RWPE1 (cell line): Measurements from ENCODE around the gene LYPD4.

Experiments used
- CTCF ChIA-PET: fragments of 350-600 bp; sonication (Branson Sonifier 250); formaldehyde crosslinking; extraction: SDS; loops from one replicate; lab custom pipeline; 2021; lab: Yijun Ruan, JAX
- POLR2A ChIA-PET: fragments of 400-600 bp; formaldehyde crosslinking; extraction: SDS; loops from one replicate; lab custom pipeline; 2020; ENCODE audit warnings: antibody characterized with exemption; ENCODE audit not compliant: low non-redundant PET; lab: Yijun Ruan, JAX
- DNase-seq: peaks from one replicate; pipeline ENCODE4 v3.0.0; 2012; ENCODE audit warnings: low spot score
- H3K27ac ChIP-seq: fragments of 450-650 bp; 2 replicates; pipeline ENCODE4 v1.5.1; 2017
- CTCF ChIP-seq: fragments of 450-650 bp; conservative IDR thresholded peaks from 2 replicates; pipeline ENCODE4 v1.5.1; 2017; ENCODE audit warnings: low read depth, mild to moderate bottlenecking

LYPD4 gene

GRCh38 chr19:41887711-41888382 is 43.4 kb upstream of the LYPD4 start:
- CTCF ChIA-PET: interaction anchor here (0.6 to 2.3 kb wide), 4 partner anchors 15 to 69 kb away, joined by 3 to 14 read pairs (median 4); no protein-coding TSS in a partner anchor

GRCh38 chr19:41886761-41887710 is 42.6 kb upstream of the LYPD4 start:
- POLR2A ChIA-PET: no interaction called here
- no peak for DNase-seq
- TF ChIP-seq CTCF: no peak
- CTCF ChIA-PET: interaction anchor here (0.6 to 2.3 kb wide), 3 partner anchors 14 to 70 kb away, joined by 6 to 14 read pairs (median 8); no protein-coding TSS in a partner anchor
- peak overlapping the region; percentile 91 for H3K27ac ChIP-seq

More at GRCh38 chr19:41887711-41888382, 43.4 kb upstream of the LYPD4 start:
- DNase-seq: peak; percentile 96
- H3K27ac ChIP-seq: peak overlapping the region; percentile 91
- TF ChIP-seq CTCF: no peak
- POLR2A ChIA-PET: no interaction called here

- H3K27ac ChIP-seq: peak overlapping the region; percentile 91
- no peak for TF ChIP-seq CTCF
- ChIA-PET POLR2A (interaction anchor here (0.6 to 0.9 kb wide), 2 partner anchors 19 to 66 kb away, joined by 4 to 5 read pairs; no protein-coding TSS in a partner anchor), CTCF (interaction anchor here (1.0 to 2.7 kb wide), 2 partner anchors 11 to 24 kb away, joined by 3 to 6 read pairs; partner anchors contain the start of gene RPS19)
- peak; percentile 98 for DNase-seq
Observed at GRCh38 chr19:41883821-41884733, 39.6 kb upstream of the LYPD4 start.

- DNase-seq: no peak
- CTCF ChIA-PET: interaction anchor here (1.0 to 2.7 kb wide), 2 partner anchors 10 to 24 kb away, joined by 3 to 6 read pairs; partner anchors contain the start of gene RPS19
- POLR2A ChIA-PET: no interaction called here
- peak overlapping the region; percentile 91 for H3K27ac ChIP-seq
- TF ChIP-seq CTCF: no peak
Observed at GRCh38 chr19:41883463-41883820, 39.0 kb upstream of the LYPD4 start.

GRCh38 chr19:41882568-41883462 is 38.3 kb upstream of the LYPD4 start, which contains the start of gene ARHGEF1:
ARHGEF1 (plus strand) TSS chr19:41883184; CDS start chr19:41888083, 4,899 bp downstream.
- peak within 1 kb of the TSS; percentile 91 for H3K27ac ChIP-seq
- DNase-seq: peak; percentile 65
- no peak for TF ChIP-seq CTCF
- ChIA-PET CTCF (interaction anchor here (0.6 to 2.7 kb wide), 4 partner anchors 9 to 72 kb away, joined by 3 to 6 read pairs (median 3); partner anchors contain the start of gene RPS19), POLR2A (interaction anchor here (0.7 kb wide), 1 partner anchor 23 kb away, joined by 4 read pairs; the partner anchor contains the start of gene RPS19)
